SK-N-SH (cell line): ENCODE measurements around the gene SRSF6. TPM values are rescaled to one million over a fixed set of nuclear protein-coding genes. Genes with fewer than 3 reads are reported as not detected.

Source experiments
- CTCF ChIA-PET: fragments of 300-600, 350-600 bp; formaldehyde crosslinking; extraction: SDS; loops from one replicate; lab custom pipeline; 2021; lab: Yijun Ruan, JAX
- POLR2A ChIA-PET: fragments of 350-600 bp; sonication (Branson Sonifier 250); formaldehyde crosslinking; extraction: SDS; loops from one replicate; lab custom pipeline; 2020; ENCODE audit warnings: antibody characterized with exemption, inconsistent platforms; lab: Yijun Ruan, JAX
- DNase-seq: peaks from one replicate; pipeline ENCODE4 v3.0.0; 2012
- H2AFZ ChIP-seq: fragments of 200-600 bp; sonication (generic); 2 replicates; pipeline ENCODE4 v1.8.1; 2016; ENCODE audit warnings: antibody characterized with exemption, mild to moderate bottlenecking, low read depth
- H3F3A ChIP-seq: fragments of 200-600 bp; sonication (generic); replicated peaks from 2 replicates; pipeline ENCODE3; 2016; ENCODE audit warnings: antibody characterized with exemption, mild to moderate bottlenecking; ENCODE audit not compliant: insufficient read depth
- H3K27ac ChIP-seq, 2 experiments: fragments of 200-500 bp in 1 of 2; fragments of 200-600 bp in 1 of 2; sonication (Bioruptor generic) in 1 of 2; sonication (generic), shearing (Covaris generic) in 1 of 2; 2 replicates each; pipeline versions ENCODE4 v1.5.1 to v1.6.1; 2014 to 2016; ENCODE audit warnings: low read depth in 2 of 2, inconsistent platforms in 1 of 2, low read length in 1 of 2, mild to moderate bottlenecking in 1 of 2, mixed read lengths in 1 of 2
- H3K27me3 ChIP-seq: fragments of 200-600 bp; sonication (generic), shearing (Covaris generic); 2 replicates; pipeline ENCODE4 v1.6.1; 2016; ENCODE audit warnings: mixed run types; ENCODE audit not compliant: insufficient read depth
- H3K36me3 ChIP-seq, 2 experiments: fragments of 200-500 bp in 1 of 2; fragments of 200-600 bp in 1 of 2; sonication (Bioruptor generic) in 1 of 2; sonication (generic) in 1 of 2; replicated peaks in 1 of 2; 2 replicates each; pipeline versions ENCODE3 to v1.5.1; 2014 to 2016; ENCODE audit warnings: low read length in 1 of 2, mild to moderate bottlenecking in 1 of 2; ENCODE audit not compliant: insufficient read depth in 2 of 2, control insufficient read depth in 1 of 2
- H3K4me1 ChIP-seq, 2 experiments: fragments of 200-500 bp in 1 of 2; fragments of 200-600 bp in 1 of 2; sonication (Bioruptor generic) in 1 of 2; sonication (generic), shearing (Covaris generic) in 1 of 2; 2 replicates each; pipeline versions ENCODE4 v1.5.1 to v1.6.1; 2014 to 2016; ENCODE audit warnings: low read depth in 1 of 2, low read length in 1 of 2, mixed run types in 1 of 2; ENCODE audit not compliant: insufficient read depth in 2 of 2, control insufficient read depth in 1 of 2
- H3K4me2 ChIP-seq: fragments of 200-600 bp; sonication (generic), shearing (Covaris generic); 2 replicates; pipeline ENCODE4 v1.6.1; 2017; ENCODE audit warnings: mixed run types
- H3K4me3 ChIP-seq, 2 experiments: fragments of 200-500 bp in 1 of 2; fragments of 200-600 bp in 1 of 2; sonication (Bioruptor generic) in 1 of 2; sonication (generic), shearing (Covaris generic) in 1 of 2; 2 replicates each; pipeline versions ENCODE4 v1.5.1 to v1.8.1; 2014 to 2016; ENCODE audit warnings: low read depth in 2 of 2, inconsistent platforms in 1 of 2, low read length in 1 of 2, mild to moderate bottlenecking in 1 of 2, mixed read lengths in 1 of 2, moderate library complexity in 1 of 2
- H3K79me2 ChIP-seq: fragments of 200-600 bp; sonication (generic); 2 replicates; pipeline ENCODE4 v1.8.1; 2017; ENCODE audit warnings: mild to moderate bottlenecking; ENCODE audit not compliant: insufficient read depth
- H3K9ac ChIP-seq: fragments of 200-600 bp; sonication (generic); 2 replicates; pipeline ENCODE4 v1.6.1; 2017; ENCODE audit warnings: mixed run types
- H3K9me2 ChIP-seq: fragments of 200-600 bp; sonication (generic); 2 replicates; pipeline ENCODE4 v1.6.1; 2017; ENCODE audit warnings: mixed run types
- H3K9me3 ChIP-seq: fragments of 200-600 bp; sonication (generic); 2 replicates; pipeline ENCODE4 v1.6.1; 2017; ENCODE audit warnings: mixed run types, mild to moderate bottlenecking, moderate library complexity
- H4K20me1 ChIP-seq: fragments of 200-600 bp; sonication (generic); 2 replicates; pipeline ENCODE4 v1.6.1; 2017; ENCODE audit warnings: mild to moderate bottlenecking, mixed run types; ENCODE audit not compliant: insufficient read depth
- EZH2phosphoT487 ChIP-seq: fragments of 200-600 bp; sonication (generic); IDR thresholded peaks from 2 replicates; pipeline ENCODE4 v1.6.1; 2017; ENCODE audit warnings: low read depth, mixed run types, mild to moderate bottlenecking, antibody characterized with exemption, moderate library complexity, borderline replicate concordance
- MXI1 ChIP-seq: IDR thresholded peaks from 2 replicates; pipeline ENCODE4 v1.6.1; 2012; ENCODE audit warnings: mild to moderate bottlenecking, low read depth, low read length, improper control_type of control experiment
- WGBS: methylation state at CpG from one replicate; pipeline ENCODE4 v1.1.6; 2017; ENCODE audit warnings: low lambda C conversion rate; 5-methylcytosine and 5-hydroxymethylcytosine counted together
- polyA plus RNA-seq, 3 experiments: library from polyadenylated mRNA; depleted of rRNA; stranded (reverse); fragments of >200 nt; gene quantifications; 2 replicates each; pipeline ENCODE4 v1.2.3, GENCODE V29; 2012
- small RNA-seq, 7 experiments: library from RNA; depleted of rRNA; stranded (forward); fragments of <200 nt; gene quantifications; one replicate each; pipeline ENCODE3, GENCODE V24; 2012
- TF ChIP-seq, protein P1 (sequence below): IDR thresholded peaks from 2 replicates; pipeline ENCODE4 v1.4.0; 2012; ENCODE audit warnings: low read depth

SRSF6 gene
- polyA plus RNA-seq, 1 of the 3 experiments (the other 2 are of a cell fraction): 92.6 TPM

- H3K9ac ChIP-seq: peak overlapping the region; percentile 48; the same call in 1 of the 2 replicates
Measured at GRCh38 chr20:43513372-43513930, 55.8 kb downstream of the SRSF6 start.

More at GRCh38 chr20:43513372-43513930, 55.8 kb downstream of the SRSF6 start:
- no peaks in the 10 kb centered on the region for H3K9me2 ChIP-seq
- H4K20me1 ChIP-seq: no peaks in the 10 kb centered on the region
- H3K4me2 ChIP-seq: peak overlapping the region; percentile 69
- DNase-seq: no peak
- no peaks in the 10 kb centered on the region for H3K9me3 ChIP-seq
- H3K27me3 ChIP-seq: no peaks in the 10 kb centered on the region
- 51% methylated on average over 10 of the region's 10 CpGs for WGBS
- no peaks in the 10 kb centered on the region for H3F3A ChIP-seq
- H3K79me2 ChIP-seq: peaks cover 13% of the 10 kb centered on the region
- peaks cover 0 to 16% of the 10 kb centered on the region in 2 experiments; a peak in 1 of 4 replicates for H3K4me1 ChIP-seq
- H3K27ac ChIP-seq: peak overlapping the region in 1 of 2 experiments; percentile 17; a peak in 1 of 4 replicates
- H3K4me3 ChIP-seq: peak overlapping the region; percentile 50 to 64
- TF ChIP-seq MXI1 (no peak), EZH2phosphoT487 (no peak)
- TF ChIP-seq, protein P1, sequence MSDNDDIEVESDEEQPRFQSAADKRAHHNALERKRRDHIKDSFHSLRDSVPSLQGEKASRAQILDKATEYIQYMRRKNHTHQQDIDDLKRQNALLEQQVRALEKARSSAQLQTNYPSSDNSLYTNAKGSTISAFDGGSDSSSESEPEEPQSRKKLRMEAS: no peak
- ChIA-PET POLR2A (interaction anchor here (0.9 to 1.7 kb wide), 2 partner anchors 67 to 77 kb away, joined by 3 to 7 read pairs; partner anchors contain the start of gene IFT52), CTCF (interaction anchor here (1.0 to 1.8 kb wide), 4 partner anchors 25 to 64 kb away, joined by 3 to 6 read pairs (median 4); no protein-coding TSS in a partner anchor)
- H2AFZ ChIP-seq: no peak overlapping the region
- H3K36me3 ChIP-seq: no peaks in the 10 kb centered on the region

Small RNA genes within 50 kb of the gene (small RNA-seq; reads per million reads assigned to genes)
- gene RF00019 (0 reads per million in 7 experiments), gene RNU6-1251P (0.26 to 15.6 (median 2.5) reads per million in 7 experiments)

Other genes starting within 250 kb of the SRSF6 start
- 8.9 and 14.5 TPM in 2 replicates for gene L3MBTL1, start 49.8 kb downstream of the SRSF6 start, polyA plus RNA-seq (2012; rRNA removed)
- 0.21 and 0.57 TPM in 2 replicates for gene SGK2, start 101.1 kb downstream of the SRSF6 start, polyA plus RNA-seq (2012; rRNA removed)
- 34.0 and 42.4 TPM in 2 replicates for gene IFT52, start 133.0 kb downstream of the SRSF6 start, polyA plus RNA-seq (2012; rRNA removed)
- 7.3 and 9.7 TPM in 2 replicates for gene MYBL2, start 209.2 kb downstream of the SRSF6 start, polyA plus RNA-seq (2012; rRNA removed)